Stimulated activated CD8-positive, alpha-beta memory T cell treated with anti-CD3 and anti-CD28 coated beads, Interleukin-15, amount 100 ng/mL, for 48 hours (primary cell): Measurements from ENCODE around the gene ITGAE.
A peak's percentile ranks its signal among the peaks of the same experiment; 100 is the strongest.
"Not testable (repeated sequence)": the region's sequence is repeated elsewhere in the genome, so short reads cannot be mapped to it uniquely, and the experiment has no call there.

ENCODE experiments used
- DNase-seq, 2 donors: peaks; one replicate each; pipeline ENCODE4 v3.0.0-alpha.2; 2020; ENCODE audit warnings: low read depth in 2 of 2

Gene ITGAE

GRCh38 chr17:3800362-3801271 is at the start of gene ITGAE:
ITGAE (minus strand) TSS chr17:3801188; CDS start chr17:3801144, 44 bp downstream.
- no peak for DNase-seq

- no peak for DNase-seq
Observed at GRCh38 chr17:3848229-3848835, 47.3 kb upstream of the ITGAE start.

- DNase-seq = no peak
Observed at GRCh38 chr17:3847165-3847670, 46.2 kb upstream of the ITGAE start.

- DNase-seq = no peak
Observed at GRCh38 chr17:3846437-3847164, 45.6 kb upstream of the ITGAE start.

GRCh38 chr17:3845621-3846436 is 44.8 kb upstream of the ITGAE start, which contains the start of gene NCBP3:
NCBP3 (minus strand) TSS chr17:3846246; CDS start chr17:3846223, 23 bp downstream.
- peak; percentile 85 to 87 for DNase-seq

DNA sequence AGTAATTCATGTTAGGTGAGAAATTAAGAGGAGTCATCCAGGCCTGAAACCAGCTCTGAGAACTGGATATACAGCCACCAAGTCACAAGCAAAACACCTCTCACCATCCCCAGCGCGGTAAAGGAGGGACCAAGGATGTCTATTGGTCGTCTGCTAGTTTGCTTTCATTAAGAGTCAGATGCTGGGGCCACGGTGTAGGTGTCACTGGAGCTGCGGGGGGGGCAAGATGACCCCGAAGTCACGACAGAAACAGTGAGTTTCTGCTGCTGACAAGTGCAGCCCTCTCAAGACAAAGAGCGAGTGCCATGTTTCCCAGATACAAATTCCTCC is 44.3 kb upstream of the ITGAE start:
- DNase-seq = peak; percentile 35 to 37

GRCh38 chr17:3844556-3844955 is 43.6 kb upstream of the ITGAE start:
- DNase-seq = not testable (repeated sequence)

DNA sequence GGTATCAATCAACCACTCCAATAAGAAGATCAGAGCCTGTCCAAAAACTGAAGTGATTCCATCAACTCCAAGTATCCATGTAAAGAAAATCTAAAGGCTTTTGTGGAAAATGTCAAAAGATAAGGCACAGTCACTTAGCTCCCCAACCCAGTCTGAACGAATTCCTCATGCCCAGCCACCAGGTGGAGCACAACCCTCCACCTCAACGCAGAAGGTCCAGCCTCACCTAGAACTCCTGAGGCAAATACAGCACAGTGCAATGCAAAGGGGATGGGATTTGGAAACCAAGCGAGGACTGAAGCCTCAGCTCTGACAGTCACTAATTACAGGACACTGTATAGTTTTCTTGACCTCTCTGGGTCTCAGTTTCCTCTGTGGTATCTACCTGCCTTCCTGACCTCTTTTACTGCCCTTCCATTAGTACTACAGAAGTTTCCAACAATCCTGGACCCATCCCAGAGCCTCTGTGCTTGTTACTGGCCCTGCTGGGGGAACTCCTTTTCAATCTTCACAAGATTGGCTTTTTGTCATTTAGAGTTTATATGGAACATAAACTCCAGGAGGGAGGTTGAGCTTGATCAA is 43.0 kb upstream of the ITGAE start:
- peak; percentile 12 to 20 for DNase-seq

- DNase-seq = no peak
Observed at GRCh38 chr17:3838206-3838605, 37.2 kb upstream of the ITGAE start.

GRCh38 chr17:3836551-3836950 is 35.6 kb upstream of the ITGAE start:
- DNase-seq = no peak

DNA sequence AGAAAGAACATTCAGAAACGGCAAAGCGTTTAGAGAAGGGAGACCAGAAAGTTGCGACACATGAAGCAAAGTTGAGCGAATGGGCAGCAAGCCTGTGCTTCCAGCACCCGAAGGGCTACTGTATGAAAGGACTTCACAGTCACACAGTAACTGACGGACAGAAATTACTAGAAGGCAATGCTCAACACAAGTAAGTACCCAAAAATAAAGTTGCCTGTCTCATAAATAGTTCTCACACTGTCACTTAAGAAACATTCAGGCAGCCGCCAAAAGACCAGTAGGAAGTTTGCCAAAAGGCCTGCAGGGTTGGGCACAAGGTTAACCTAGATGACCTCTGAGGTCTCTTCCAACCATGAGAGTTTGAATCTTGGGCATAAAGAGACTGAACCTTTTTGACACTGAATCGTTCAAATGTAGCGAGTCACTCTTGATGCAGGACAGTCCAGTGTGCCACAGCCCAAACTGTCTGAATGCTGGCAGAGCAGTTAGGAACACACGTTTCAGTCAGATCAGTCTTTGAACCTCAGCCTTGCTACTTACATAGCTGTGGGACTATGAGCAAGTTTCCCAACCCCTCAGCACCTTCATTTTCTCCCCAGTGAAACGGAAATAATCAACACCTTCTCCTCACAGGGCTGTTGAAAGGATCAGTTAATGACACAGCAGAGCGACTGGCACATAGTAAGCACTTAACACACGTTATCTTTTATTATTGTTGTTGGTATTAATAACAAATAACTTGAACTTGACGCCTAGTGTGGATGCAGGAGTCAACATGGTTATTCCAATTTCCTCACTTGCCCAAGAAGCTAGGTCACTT is 34.6 kb upstream of the ITGAE start:
- DNase-seq = no peak

DNA sequence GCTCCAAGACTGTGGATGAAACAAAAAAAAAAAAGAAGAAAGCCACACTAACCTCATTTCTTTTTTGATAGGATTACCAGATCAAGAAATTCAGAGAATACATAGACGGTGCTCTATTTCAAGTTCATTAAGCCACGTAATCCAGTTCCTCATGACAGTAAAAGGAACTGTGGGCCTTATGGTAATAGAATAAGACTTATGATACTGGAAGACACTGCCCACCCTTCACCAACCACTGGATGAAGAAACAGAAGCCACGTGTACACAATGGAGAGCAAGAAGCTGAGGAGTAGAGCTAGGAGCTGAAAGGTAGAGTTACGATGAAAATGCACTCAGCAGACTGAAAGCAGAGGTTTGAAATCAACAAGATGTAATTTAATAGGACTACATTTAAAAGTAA is 33.8 kb upstream of the ITGAE start:
- no peak for DNase-seq

GRCh38 chr17:3828852-3829232 is 27.9 kb upstream of the ITGAE start:
- DNase-seq = no peak

- DNase-seq = no peak
Observed at GRCh38 chr17:3828151-3828851, 27.3 kb upstream of the ITGAE start.

DNA sequence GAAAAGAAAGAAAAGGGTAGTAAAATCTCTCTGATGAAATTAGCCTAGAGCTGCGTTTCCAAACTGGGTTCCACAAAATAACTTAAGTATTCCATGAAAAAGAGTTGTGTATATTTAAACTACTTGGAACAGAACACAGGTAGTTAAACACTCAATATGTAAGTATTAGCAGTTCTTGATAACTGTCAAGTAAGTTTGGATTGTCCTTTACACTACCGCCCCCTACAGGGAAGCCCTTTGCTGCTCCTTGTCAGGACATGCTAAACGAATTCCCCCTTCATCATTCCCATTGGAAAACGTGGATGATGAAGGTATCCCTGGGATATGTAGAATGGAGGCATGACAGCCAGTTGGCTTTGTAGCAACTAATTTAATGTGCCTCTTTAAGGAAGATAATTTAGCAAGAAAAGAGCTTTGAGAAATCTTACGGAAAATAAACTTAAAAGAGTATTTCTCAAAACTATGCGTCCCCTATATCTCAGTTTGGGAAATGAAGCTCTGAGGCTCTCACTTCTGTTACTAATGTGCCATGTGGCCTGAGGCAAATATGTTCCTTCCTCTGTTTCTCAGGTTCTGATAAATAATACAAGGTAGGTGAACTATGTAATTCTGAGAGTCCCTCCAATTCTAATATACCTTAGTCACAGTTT is 26.3 kb upstream of the ITGAE start:
- DNase-seq = peak; percentile 9 to 32

DNA sequence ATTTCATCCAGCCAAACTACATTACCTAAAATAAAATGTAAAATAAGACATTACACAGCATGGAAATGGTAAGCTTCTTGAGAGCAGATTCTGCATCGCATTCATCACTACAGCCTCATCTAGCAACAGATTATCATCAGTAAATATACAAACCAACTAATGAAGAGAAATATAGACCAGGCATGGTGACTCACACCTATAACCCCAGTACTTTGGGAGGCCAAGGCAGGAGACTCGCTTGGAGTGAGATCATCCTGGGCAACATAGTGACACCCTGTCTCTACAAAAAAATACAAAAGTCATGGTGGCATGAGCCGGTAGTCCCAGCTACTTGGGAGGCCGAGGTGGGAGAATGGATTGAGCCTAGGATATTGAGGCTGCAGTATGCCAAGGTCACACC is 25.2 kb upstream of the ITGAE start:
- DNase-seq = no peak

- DNase-seq = no peak
Observed at GRCh38 chr17:3821101-3821500, 20.1 kb upstream of the ITGAE start.

DNA sequence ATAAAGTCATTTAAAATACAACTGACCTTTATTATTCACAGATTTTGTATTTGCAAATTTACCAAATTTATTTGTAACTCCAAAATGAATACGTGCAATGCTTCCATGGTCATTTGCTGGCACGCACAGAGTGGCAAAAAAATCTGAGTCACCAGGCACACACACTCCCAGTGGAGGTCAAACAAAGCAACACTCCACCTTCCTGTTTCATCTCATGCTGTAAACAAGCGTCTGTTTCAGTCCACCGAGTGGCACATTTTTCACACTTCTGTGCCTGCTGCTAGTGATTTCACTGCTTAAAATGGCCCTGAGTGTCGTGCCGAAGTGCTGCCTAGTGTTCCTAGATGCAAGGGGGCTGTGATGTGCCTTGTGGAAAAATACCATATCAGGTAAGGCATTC is 17.8 kb upstream of the ITGAE start:
- no peak for DNase-seq
